GM18499 (cell line): ENCODE measurements around the gene GHRL.

ENCODE experiments used
- ATAC-seq: cut with Tn5 transposase; IDR thresholded peaks from one replicate; pipeline ENCODE4 v1.9.1; 2021; ENCODE audit warnings: moderate number of reproducible peaks; ENCODE audit not compliant: insufficient read depth, unreplicated experiment

GHRL gene

GRCh38 chr3:10292505-10293419 is at the start of gene GHRL:
Gene GHRL, minus strand, starts transcription at chr3:10292947. Its CDS starts 2,767 bp downstream, at chr3:10290180.
- ATAC-seq, result no peak

GRCh38 chr3:10341901-10342398 is 49.2 kb upstream of the GHRL start:
- ATAC-seq, result no peak

- ATAC-seq, result no peak
Measured at GRCh38 chr3:10340476-10340875, 47.7 kb upstream of the GHRL start.

- ATAC-seq, result no peak
Measured at GRCh38 chr3:10340046-10340445, 47.3 kb upstream of the GHRL start.

- no peak for ATAC-seq
Measured at GRCh38 chr3:10339376-10339955, 46.7 kb upstream of the GHRL start.

- no peak for ATAC-seq
Measured at GRCh38 chr3:10338591-10339353, 46.0 kb upstream of the GHRL start.

- ATAC-seq, result no peak
Measured at GRCh38 chr3:10338164-10338470, 45.4 kb upstream of the GHRL start.

- ATAC-seq, result no peak
Measured at GRCh38 chr3:10337323-10338163, 44.8 kb upstream of the GHRL start.

- no peak for ATAC-seq
Measured at GRCh38 chr3:10336761-10337160, 44.0 kb upstream of the GHRL start.

GRCh38 chr3:10335871-10336622 is 43.3 kb upstream of the GHRL start:
- ATAC-seq, result no peak

- ATAC-seq, result no peak
Measured at GRCh38 chr3:10335190-10335738, 42.5 kb upstream of the GHRL start.

- no peak for ATAC-seq
Measured at GRCh38 chr3:10334459-10334858, 41.7 kb upstream of the GHRL start.

- no peak for ATAC-seq
Measured at GRCh38 chr3:10334042-10334441, 41.3 kb upstream of the GHRL start.

GRCh38 chr3:10333349-10333650 is 40.6 kb upstream of the GHRL start:
- ATAC-seq, result no peak

GRCh38 chr3:10332481-10333348 is 40.0 kb upstream of the GHRL start:
- ATAC-seq, result no peak

- ATAC-seq, result no peak
Measured at GRCh38 chr3:10331320-10331719, 38.6 kb upstream of the GHRL start.

- no peak for ATAC-seq
Measured at GRCh38 chr3:10330319-10330718, 37.6 kb upstream of the GHRL start.

GRCh38 chr3:10329495-10330015 is 36.8 kb upstream of the GHRL start:
- no peak for ATAC-seq
